Stimulated activated CD4-positive, alpha-beta T cell treated with anti-CD3 and anti-CD28 coated beads, Interleukin-2, amount 100 ng/mL, for 24 hours (primary cell): ENCODE data around the gene ACSS3.
"Not testable (repeated sequence)": the region's sequence is repeated elsewhere in the genome, so short reads cannot be mapped to it uniquely, and the experiment has no call there.

ENCODE experiments used
- DNase-seq, 2 donors: peaks; one replicate each; pipeline ENCODE4 v3.0.0-alpha.2; 2020

ACSS3 gene

GRCh38 chr12:81077686-81078441 lies at the start of gene ACSS3:
Gene ACSS3, plus strand, starts transcription at chr12:81078079. Its CDS starts 42 bp downstream, at chr12:81078121.
- DNase-seq, result no peak

GRCh38 chr12:81034926-81035325 lies 43.0 kb upstream of the ACSS3 start:
- DNase-seq, result no peak

- no peak for DNase-seq
Measured at GRCh38 chr12:81039231-81039630, 38.6 kb upstream of the ACSS3 start.

GRCh38 chr12:81043979-81044740 lies 33.7 kb upstream of the ACSS3 start:
- no peak for DNase-seq

- not testable (repeated sequence) for DNase-seq
Measured at GRCh38 chr12:81064971-81065370, 12.9 kb upstream of the ACSS3 start.

- no peak for DNase-seq
Measured at GRCh38 chr12:81070846-81071245, 7.0 kb upstream of the ACSS3 start.

GRCh38 chr12:81075539-81075938 lies 2.3 kb upstream of the ACSS3 start:
- DNase-seq, result no peak

- no peak for DNase-seq
Measured at GRCh38 chr12:81077329-81077685, 572 bp upstream of the ACSS3 start.

GRCh38 chr12:81078469-81079196 lies 754 bp downstream of the ACSS3 start:
- DNase-seq, result no peak

GRCh38 chr12:81079280-81080076 lies 1.6 kb downstream of the ACSS3 start:
- DNase-seq, result no peak

- DNase-seq, result no peak
Measured at GRCh38 chr12:81080431-81080983, 2.6 kb downstream of the ACSS3 start.

- DNase-seq, result no peak
Measured at GRCh38 chr12:81081726-81082125, 3.8 kb downstream of the ACSS3 start.

GRCh38 chr12:81083018-81083417 lies 5.1 kb downstream of the ACSS3 start:
- no peak for DNase-seq

- DNase-seq, result no peak
Measured at GRCh38 chr12:81083906-81084513, 6.1 kb downstream of the ACSS3 start.

GRCh38 chr12:81084811-81085350 lies 7.0 kb downstream of the ACSS3 start:
- DNase-seq, result no peak

- DNase-seq, result no peak
Measured at GRCh38 chr12:81085832-81086231, 8.0 kb downstream of the ACSS3 start.

- DNase-seq, result no peak
Measured at GRCh38 chr12:81086342-81086741, 8.5 kb downstream of the ACSS3 start.

GRCh38 chr12:81088221-81088620 lies 10.3 kb downstream of the ACSS3 start:
- DNase-seq, result no peak

- no peak for DNase-seq
Measured at GRCh38 chr12:81089412-81089811, 11.5 kb downstream of the ACSS3 start.

- no peak for DNase-seq
Measured at GRCh38 chr12:81092053-81092452, 14.2 kb downstream of the ACSS3 start.

GRCh38 chr12:81094718-81095360 lies 17.0 kb downstream of the ACSS3 start:
- DNase-seq, result no peak
